Embryonic facial prominence (tissue), 1 donor: ENCODE data around the gene UXS1.
"Not testable (repeated sequence)": the region's sequence is repeated elsewhere in the genome, so short reads cannot be mapped to it uniquely, and the experiment has no call there.

Source experiments
- DNase-seq: peaks from one replicate; pipeline ENCODE4 v3.0.0-alpha.2; 2016; ENCODE audit errors: extremely low spot score

The UXS1 gene

GRCh38 chr2:106160786-106161261 is 33.3 kb downstream of the UXS1 start:
- no peak for DNase-seq

DNA sequence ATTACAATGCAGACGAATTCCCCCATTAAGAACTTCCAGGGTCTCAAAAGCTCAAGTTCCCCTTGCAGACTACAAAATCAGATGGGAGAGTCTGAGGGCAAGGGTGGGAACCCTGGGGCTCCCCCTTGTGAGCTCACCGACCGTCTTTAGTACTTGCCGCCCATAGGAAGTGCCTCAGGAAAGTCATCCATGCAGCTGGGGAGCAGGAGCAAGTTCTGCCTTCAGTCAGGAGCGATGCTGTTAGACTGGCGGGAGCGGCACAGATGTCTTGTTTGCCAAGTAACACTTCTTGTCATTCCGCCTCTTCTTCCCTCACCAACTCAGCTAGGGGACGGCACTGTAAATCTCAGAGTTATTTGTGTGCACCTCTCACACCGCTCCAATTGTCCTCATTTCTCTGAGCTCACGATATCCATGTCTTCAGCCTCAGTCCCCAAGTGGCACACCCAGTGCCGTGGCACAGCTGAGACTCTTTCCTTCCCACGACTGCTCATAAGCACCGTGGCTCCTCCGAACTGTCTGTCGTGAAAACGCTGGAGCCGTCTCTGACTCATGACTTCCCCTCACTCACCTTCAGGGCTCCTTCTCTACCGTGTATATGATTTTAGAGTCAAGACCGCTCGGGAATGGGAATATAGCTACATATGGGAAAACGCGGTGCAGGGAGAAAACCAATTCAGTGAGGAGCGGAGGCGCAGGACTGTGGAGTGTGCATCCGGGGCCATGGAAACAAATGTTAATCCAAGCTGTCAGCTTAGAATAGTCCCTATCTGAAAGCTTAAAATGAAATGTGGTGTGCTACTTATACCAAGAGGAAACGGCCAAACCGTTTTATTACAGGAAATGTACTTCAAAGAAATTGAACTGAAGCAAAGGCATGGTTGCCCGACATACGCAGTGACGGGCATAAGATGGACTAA is 34.0 kb downstream of the UXS1 start:
- DNase-seq: no peak

GRCh38 chr2:106158871-106159270 is 35.2 kb downstream of the UXS1 start:
- DNase-seq: no peak

DNA sequence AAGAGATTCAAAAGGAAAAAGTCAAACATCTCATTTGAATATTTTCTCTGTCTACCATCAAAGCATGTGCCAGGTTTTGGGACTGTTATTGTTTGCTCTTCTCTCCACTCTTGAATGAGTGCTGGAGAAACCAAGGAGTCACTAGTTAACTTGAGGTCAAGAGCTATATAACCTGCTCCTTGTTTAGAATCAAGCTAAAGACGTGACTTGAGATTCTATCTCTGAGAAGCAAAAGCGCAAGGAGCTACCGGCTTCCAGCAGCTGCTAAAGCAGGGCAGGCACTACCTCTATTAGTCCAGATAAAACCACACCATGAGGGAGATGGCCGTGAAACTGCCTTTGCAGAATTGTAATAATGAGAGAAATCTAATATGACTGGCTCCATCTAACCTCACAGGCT is 36.0 kb downstream of the UXS1 start:
- DNase-seq: no peak

- no peak for DNase-seq
These were observed 36.7 kb downstream of the UXS1 start for GRCh38 chr2:106157416-106157815.

- DNase-seq: no peak
These were observed 37.5 kb downstream of the UXS1 start for GRCh38 chr2:106156305-106157296.

DNA sequence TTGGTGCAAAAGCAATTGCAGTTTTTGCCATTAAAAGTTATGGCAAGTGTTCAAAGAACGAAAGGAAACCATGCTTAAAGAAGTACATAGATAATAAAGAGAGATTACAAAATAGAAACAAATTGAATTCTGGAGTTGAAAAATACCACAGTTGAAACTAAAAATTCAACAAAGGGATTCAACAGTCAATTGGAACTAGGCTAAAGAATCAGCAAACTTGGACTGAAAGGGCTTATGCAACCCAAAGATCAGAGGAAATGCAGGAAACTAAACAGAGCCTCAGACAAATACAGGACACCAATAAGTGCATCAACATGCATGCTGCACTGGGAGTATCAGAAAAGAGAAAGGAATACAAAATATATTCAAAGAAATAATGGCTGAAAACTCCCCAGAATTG is 40.3 kb downstream of the UXS1 start:
- no peak for DNase-seq

DNA sequence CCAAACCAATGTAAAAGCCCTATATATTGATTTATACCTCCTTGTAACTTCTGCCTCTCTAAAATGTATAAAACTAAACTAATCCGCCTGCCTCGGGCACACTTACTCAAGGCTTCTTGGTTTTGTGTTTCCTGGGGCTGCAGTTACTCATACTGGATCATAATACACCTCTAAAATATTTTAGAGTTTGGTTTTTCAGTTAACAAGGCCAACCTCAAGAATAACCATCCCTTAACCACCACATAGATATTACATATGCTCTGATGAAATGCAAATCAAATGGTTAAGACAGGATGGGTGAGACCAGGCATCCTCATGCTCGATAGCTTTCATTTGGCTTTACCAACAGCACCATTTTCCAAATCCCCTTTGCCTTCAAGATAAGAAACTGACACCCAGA is 46.4 kb downstream of the UXS1 start:
- DNase-seq: no peak

GRCh38 chr2:106147159-106147558 is 46.9 kb downstream of the UXS1 start:
- DNase-seq: no peak

DNA sequence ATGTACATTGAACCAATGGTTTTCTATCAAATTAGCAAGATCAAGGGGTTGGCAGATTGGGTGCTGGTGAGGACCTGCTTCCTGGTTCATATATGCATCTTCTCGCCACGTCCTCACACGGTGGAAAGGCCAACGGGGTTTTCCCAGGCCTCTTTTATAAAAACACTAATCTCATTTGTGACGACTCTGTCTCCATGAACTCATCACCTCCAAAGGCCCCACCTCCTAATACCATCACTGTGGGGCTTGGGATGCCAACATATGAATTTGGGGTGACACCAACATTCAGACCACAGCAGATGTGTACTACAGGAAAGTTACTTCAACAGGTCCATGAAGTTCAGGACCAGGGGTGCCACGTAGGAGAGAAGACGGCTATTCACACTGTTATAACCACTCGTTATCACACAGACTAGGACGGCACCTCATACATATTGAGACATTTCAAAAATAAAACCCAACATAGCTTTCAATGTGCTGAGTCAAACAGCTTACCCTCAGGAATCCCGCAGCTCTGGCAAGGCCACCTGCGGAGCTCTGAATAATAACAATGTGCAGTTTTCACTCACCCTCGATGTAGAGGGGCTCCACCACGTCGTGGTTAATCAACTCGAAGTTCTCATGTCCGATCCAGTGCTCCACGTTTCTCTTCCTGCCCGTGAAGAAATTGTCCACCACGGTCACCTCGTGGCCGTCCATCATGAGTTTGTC is 49.3 kb downstream of the UXS1 start:
- DNase-seq: no peak

- no peak for DNase-seq
These were observed 50.4 kb downstream of the UXS1 start for GRCh38 chr2:106143495-106144215.

DNA sequence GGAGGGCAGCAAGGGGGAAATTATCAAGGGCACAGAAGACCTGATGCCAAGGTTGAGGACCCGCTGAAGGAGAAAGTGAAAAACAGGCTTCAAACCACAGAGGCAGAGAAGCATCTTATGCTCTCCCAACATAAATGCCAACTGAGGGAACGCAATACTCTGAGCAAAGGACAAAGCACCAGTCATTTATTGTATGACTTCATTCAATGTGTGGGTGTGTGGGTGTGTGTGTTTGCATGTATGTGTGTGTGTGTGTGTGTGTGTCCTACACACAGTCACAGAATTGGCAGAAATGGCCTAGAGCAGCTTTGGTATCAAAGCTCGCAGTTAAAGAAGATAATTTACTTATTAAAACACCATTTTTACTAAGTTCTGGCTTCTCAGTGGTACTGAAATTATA is 51.4 kb downstream of the UXS1 start:
- DNase-seq: no peak

DNA sequence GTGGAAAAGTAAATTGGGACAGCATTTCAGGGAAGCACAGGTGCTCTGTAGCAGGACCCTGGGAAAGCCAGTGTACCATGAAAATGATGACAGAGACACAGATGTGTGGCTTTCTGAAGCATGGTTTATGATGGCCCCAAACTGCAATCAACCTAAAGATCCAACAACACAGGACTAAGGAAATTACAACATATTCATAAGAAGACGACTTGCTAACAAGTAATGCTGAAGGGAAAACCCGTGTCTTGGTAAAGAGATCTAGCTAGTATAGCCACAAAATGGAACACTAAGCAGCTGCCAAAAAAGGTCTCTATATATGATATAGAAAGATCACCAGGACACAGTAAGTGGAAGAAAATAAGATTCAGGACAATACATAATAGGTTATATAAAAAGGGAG is 53.2 kb downstream of the UXS1 start:
- DNase-seq: no peak

GRCh38 chr2:106140113-106140512 is 54.0 kb downstream of the UXS1 start:
- no peak for DNase-seq

GRCh38 chr2:106139238-106139935 is 54.7 kb downstream of the UXS1 start:
- DNase-seq: no peak

- DNase-seq: no peak
These were observed 55.4 kb downstream of the UXS1 start for GRCh38 chr2:106138543-106139237.

DNA sequence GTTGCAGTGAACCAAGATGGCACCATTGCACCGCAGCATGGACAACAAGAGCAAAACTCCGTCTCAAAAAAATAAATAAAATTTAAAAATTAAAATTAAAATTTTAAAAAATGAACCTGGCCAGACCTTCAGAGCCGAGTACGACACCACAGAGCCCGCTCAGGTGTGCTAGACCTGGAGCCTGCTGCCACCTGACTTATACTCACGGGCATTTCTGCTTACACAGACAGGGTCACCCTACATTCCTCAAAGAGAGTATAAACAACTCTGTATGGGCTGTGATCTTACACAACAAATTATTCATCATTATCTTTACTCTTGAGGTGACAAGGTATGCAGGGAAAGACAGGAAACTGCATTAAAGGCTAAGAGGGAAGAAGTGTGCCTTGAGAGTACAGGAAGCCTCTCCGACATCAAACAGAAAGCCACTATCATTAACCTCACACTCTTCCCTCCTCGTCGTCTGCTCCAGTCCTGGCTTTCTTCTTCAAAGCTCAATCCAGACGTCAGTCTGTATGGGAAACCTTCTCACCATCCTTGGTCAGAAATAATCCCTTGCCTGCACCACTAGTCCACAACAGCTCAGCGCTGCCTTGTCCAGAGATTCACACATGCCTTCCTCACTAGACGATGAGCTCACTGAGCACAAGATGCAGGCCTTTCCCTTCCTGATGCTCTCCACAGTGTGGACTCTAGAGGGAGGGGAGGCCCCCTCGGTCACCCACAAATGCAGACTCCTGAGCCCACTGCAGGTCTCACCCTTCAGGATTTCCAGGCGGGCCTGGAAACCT is 56.2 kb downstream of the UXS1 start:
- no peak for DNase-seq

- not testable (repeated sequence) for DNase-seq
These were observed 62.9 kb downstream of the UXS1 start for GRCh38 chr2:106131192-106131591.
